GM19372 (cell line): ENCODE results near the gene ISCA1.

Experiments
- ATAC-seq: cut with Tn5 transposase; IDR thresholded peaks from one replicate; pipeline ENCODE4 v1.9.1; 2021; ENCODE audit warnings: mild to moderate bottlenecking, low read depth, moderate library complexity; ENCODE audit not compliant: unreplicated experiment

ISCA1 gene

GRCh38 chr9:86241216-86241615, 41.1 kb downstream of the ISCA1 start:
- ATAC-seq = no peak

- ATAC-seq = no peak
Measured at GRCh38 chr9:86238861-86239770, 43.2 kb downstream of the ISCA1 start.

- ATAC-seq = no peak
Measured at GRCh38 chr9:86230858-86231257, 51.5 kb downstream of the ISCA1 start.

- ATAC-seq = no peak
Measured at GRCh38 chr9:86222667-86223066, 59.7 kb downstream of the ISCA1 start.

- ATAC-seq = no peak
Measured at GRCh38 chr9:86219606-86220005, 62.7 kb downstream of the ISCA1 start.

- ATAC-seq = no peak
Measured at GRCh38 chr9:86217076-86217755, 65.1 kb downstream of the ISCA1 start.
